Progenitor cell of endocrine pancreas (in vitro differentiated cells): ENCODE data around the gene ASAH2B. TPM values are rescaled to one million over a fixed set of nuclear protein-coding genes. Genes with fewer than 3 reads are reported as not detected.

Experiments used
- DNase-seq: peaks from one replicate; pipeline ENCODE4 v3.0.0; 2021; ENCODE audit warnings: low spot score; ENCODE audit not compliant: unreplicated experiment
- H3K27ac Mint-ChIP-seq: 2 replicates; pipeline ENCODE4 v1.8.0; 2021; ENCODE audit warnings: mild to moderate bottlenecking, moderate library complexity, mixed read lengths
- H3K27me3 Mint-ChIP-seq: 2 replicates; pipeline ENCODE4 v1.8.0; 2021; ENCODE audit warnings: mixed read lengths
- H3K36me3 Mint-ChIP-seq: 2 replicates; pipeline ENCODE4 v1.8.0; 2022; ENCODE audit warnings: mixed read lengths; ENCODE audit not compliant: insufficient read depth
- H3K4me1 Mint-ChIP-seq: 2 replicates; pipeline ENCODE4 v1.8.0; 2021; ENCODE audit warnings: low read depth, mixed read lengths
- H3K4me3 Mint-ChIP-seq: 2 replicates; pipeline ENCODE4 v1.8.0; 2021; ENCODE audit warnings: low read depth, mild to moderate bottlenecking, moderate library complexity, mixed read lengths
- H3K9me3 Mint-ChIP-seq: 2 replicates; pipeline ENCODE4 v1.8.0; 2021; ENCODE audit warnings: low read depth, mixed read lengths
- CTCF ChIP-seq: fragments of 200-600 bp; sonication (generic); IDR thresholded peaks from one replicate; pipeline ENCODE4 v1.5.0; 2021; ENCODE audit warnings: antibody characterized with exemption, mild to moderate bottlenecking; ENCODE audit not compliant: unreplicated experiment
- total RNA-seq: library from RNA; stranded (reverse); gene quantifications from 2 replicates; pipeline ENCODE4 v1.2.1, GENCODE V29; 2021

The ASAH2B gene
- total RNA-seq, 1 donor from 2014 or later: 7.2 TPM

- Mint-ChIP-seq H3K36me3 (peaks cover 2% of the 10 kb centered on the region), H3K27ac (no peak overlapping the region), H3K4me3 (no peak overlapping the region), H3K4me1 (peaks cover 3% of the 10 kb centered on the region), H3K9me3 (peaks cover 18% of the 10 kb centered on the region), H3K27me3 (no peaks in the 10 kb centered on the region)
- TF ChIP-seq CTCF: peak; percentile 40
- no peak for DNase-seq
These were observed 49.5 kb downstream of the ASAH2B start for GRCh38 chr10:50788951-50789945.

GRCh38 chr10:50794490-50794889 lies 54.8 kb downstream of the ASAH2B start:
- no peak overlapping the region for H3K4me3 Mint-ChIP-seq
- H3K27me3 Mint-ChIP-seq: no peaks in the 10 kb centered on the region
- no peaks in the 10 kb centered on the region for H3K36me3 Mint-ChIP-seq
- peaks cover 3% of the 10 kb centered on the region for H3K9me3 Mint-ChIP-seq
- no peak for DNase-seq
- TF ChIP-seq CTCF: no peak
- H3K27ac Mint-ChIP-seq: no peak overlapping the region
- H3K4me1 Mint-ChIP-seq: no peaks in the 10 kb centered on the region

- H3K27me3 Mint-ChIP-seq: no peaks in the 10 kb centered on the region
- H3K36me3 Mint-ChIP-seq: no peaks in the 10 kb centered on the region
- H3K4me3 Mint-ChIP-seq: no peak overlapping the region
- H3K4me1 Mint-ChIP-seq: no peaks in the 10 kb centered on the region
- H3K27ac Mint-ChIP-seq: no peak overlapping the region
- no peak for DNase-seq
- no peak for TF ChIP-seq CTCF
- H3K9me3 Mint-ChIP-seq: peaks cover 3% of the 10 kb centered on the region
These were observed 57.0 kb downstream of the ASAH2B start for GRCh38 chr10:50796693-50797092.

GRCh38 chr10:50798297-50798696 lies 58.6 kb downstream of the ASAH2B start:
- H3K36me3 Mint-ChIP-seq: no peaks in the 10 kb centered on the region
- peaks cover 3% of the 10 kb centered on the region for H3K9me3 Mint-ChIP-seq
- no peak for TF ChIP-seq CTCF
- no peaks in the 10 kb centered on the region for H3K27me3 Mint-ChIP-seq
- no peaks in the 10 kb centered on the region for H3K4me1 Mint-ChIP-seq
- H3K27ac Mint-ChIP-seq: peak overlapping the region; percentile 38
- no peak for DNase-seq
- no peak overlapping the region for H3K4me3 Mint-ChIP-seq

GRCh38 chr10:50799595-50799994 lies 59.9 kb downstream of the ASAH2B start:
- H3K4me1 Mint-ChIP-seq: no peaks in the 10 kb centered on the region
- DNase-seq: no peak
- no peak overlapping the region for H3K27ac Mint-ChIP-seq
- no peak overlapping the region for H3K4me3 Mint-ChIP-seq
- H3K27me3 Mint-ChIP-seq: no peaks in the 10 kb centered on the region
- H3K9me3 Mint-ChIP-seq: peaks cover 3% of the 10 kb centered on the region
- H3K36me3 Mint-ChIP-seq: no peaks in the 10 kb centered on the region
- no peak for TF ChIP-seq CTCF
